ENCODE results near the gene RAET1G.

RAET1G gene

DNA sequence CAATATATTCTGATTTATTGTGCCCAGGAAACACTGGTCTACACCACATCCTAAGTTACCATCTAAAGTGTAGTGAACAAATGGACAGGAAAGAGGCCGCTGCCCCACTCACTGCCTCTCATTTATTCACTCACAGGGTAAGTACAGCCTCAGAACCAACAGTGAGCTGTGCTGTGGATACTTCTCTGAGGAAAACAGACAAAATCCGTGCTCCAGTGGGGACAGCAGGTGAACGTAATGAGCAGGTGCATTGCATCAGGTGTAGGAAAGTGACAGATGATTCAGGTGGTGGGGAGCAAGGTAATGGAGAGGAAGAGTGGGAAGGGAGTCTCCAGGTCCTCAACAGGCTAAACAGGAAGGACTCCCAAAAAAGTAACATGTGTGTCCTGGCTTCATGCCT lies 10.5 kb upstream of the RAET1G start:
- H3K9me3 ChIP-seq (ENCODE audit: insufficient read depth, low read depth, low read length): peaks cover 2% of the 10 kb centered on the region

GRCh38 chr6:149933036-149933435 lies 10.1 kb upstream of the RAET1G start:
- H3K18ac ChIP-seq (ENCODE audit: low read length): no peak overlapping the region
- no peak overlapping the region for H3K4ac ChIP-seq (ENCODE audit: low read depth, low read length)
- H3K9ac ChIP-seq (ENCODE audit: low read length): no peak overlapping the region
- H4K91ac ChIP-seq (ENCODE audit: low read depth, low read length): no peak overlapping the region
- no peak overlapping the region for H3K14ac ChIP-seq (ENCODE audit: low read length)
- H2BK12ac ChIP-seq (ENCODE audit: low read length): no peak overlapping the region
- peaks cover 12% of the 10 kb centered on the region for H3K27me3 ChIP-seq (ENCODE audit: insufficient read depth, low read length)
- H3K27ac ChIP-seq (ENCODE audit: low read depth, low read length): no peak overlapping the region
- WGBS (ENCODE audit: extremely low coverage, insufficient coverage, insufficient read length): no CpG with 5 or more reads among the region's 5 CpGs
- H3K79me1 ChIP-seq (ENCODE audit: low read length): no peaks in the 10 kb centered on the region
- no peaks in the 10 kb centered on the region for H3K79me2 ChIP-seq (ENCODE audit: control insufficient read depth, insufficient read depth, low read length, poor library complexity)
- H2BK5ac ChIP-seq (ENCODE audit: low read depth, low read length, poor library complexity): no peak overlapping the region
- no peak for DNase-seq
- H4K12ac ChIP-seq (ENCODE audit: low read depth, low read length): no peak overlapping the region
- H2AFZ ChIP-seq (ENCODE audit: insufficient read depth, low read length, poor library complexity): no peak overlapping the region
- no peaks in the 10 kb centered on the region for H3K36me3 ChIP-seq (ENCODE audit: control insufficient read depth in 1 of 2, insufficient read depth in 2 of 2, low read length in 2 of 2)
- H2BK120ac ChIP-seq (ENCODE audit: insufficient read depth, low read length, poor library complexity): no peak overlapping the region
- no peaks in the 10 kb centered on the region for H3K4me1 ChIP-seq (ENCODE audit: control insufficient read depth in 1 of 2, insufficient read depth in 2 of 2, low read length in 2 of 2)
- H3K4me3 ChIP-seq (ENCODE audit: low read depth, low read length): no peak overlapping the region
- no peak overlapping the region for H4K8ac ChIP-seq (ENCODE audit: low read depth, low read length)
- H2AK5ac ChIP-seq (ENCODE audit: low read length): no peak overlapping the region
- no peak overlapping the region for H3K23ac ChIP-seq (ENCODE audit: low read length)
- H3K4me2 ChIP-seq (ENCODE audit: low read length): no peak overlapping the region
- peaks cover 2% of the 10 kb centered on the region for H3K9me3 ChIP-seq (ENCODE audit: insufficient read depth, low read depth, low read length)

More for the DNA sequence above, 10.5 kb upstream of the RAET1G start:
- H3K23ac ChIP-seq (ENCODE audit: low read length): no peak overlapping the region
- no peak overlapping the region for H3K9ac ChIP-seq (ENCODE audit: low read length)
- H3K27ac ChIP-seq (ENCODE audit: low read depth, low read length): no peak overlapping the region
- H2AFZ ChIP-seq (ENCODE audit: insufficient read depth, low read length, poor library complexity): no peak overlapping the region
- H3K36me3 ChIP-seq (ENCODE audit: control insufficient read depth in 1 of 2, insufficient read depth in 2 of 2, low read length in 2 of 2): no peaks in the 10 kb centered on the region
- DNase-seq: no peak
- peaks cover 15% of the 10 kb centered on the region for H3K27me3 ChIP-seq (ENCODE audit: insufficient read depth, low read length)
- H3K79me2 ChIP-seq (ENCODE audit: control insufficient read depth, insufficient read depth, low read length, poor library complexity): no peaks in the 10 kb centered on the region
- no peak overlapping the region for H4K8ac ChIP-seq (ENCODE audit: low read depth, low read length)
- H3K18ac ChIP-seq (ENCODE audit: low read length): no peak overlapping the region
- H2BK12ac ChIP-seq (ENCODE audit: low read length): no peak overlapping the region
- no peak overlapping the region for H2BK5ac ChIP-seq (ENCODE audit: low read depth, low read length, poor library complexity)
- no peaks in the 10 kb centered on the region for H3K79me1 ChIP-seq (ENCODE audit: low read length)
- no peak overlapping the region for H2AK5ac ChIP-seq (ENCODE audit: low read length)
- peaks cover 0 to 2% of the 10 kb centered on the region in 2 experiments for H3K4me1 ChIP-seq (ENCODE audit: control insufficient read depth in 1 of 2, insufficient read depth in 2 of 2, low read length in 2 of 2)
- no peak overlapping the region for H4K91ac ChIP-seq (ENCODE audit: low read depth, low read length)
- H4K12ac ChIP-seq (ENCODE audit: low read depth, low read length): no peak overlapping the region
- no peak overlapping the region for H3K4ac ChIP-seq (ENCODE audit: low read depth, low read length)
- no CpG with 5 or more reads among the region's 3 CpGs for WGBS (ENCODE audit: extremely low coverage, insufficient coverage, insufficient read length)
- no peak overlapping the region for H3K4me3 ChIP-seq (ENCODE audit: low read depth, low read length)
- no peak overlapping the region for H3K14ac ChIP-seq (ENCODE audit: low read length)
- no peak overlapping the region for H3K4me2 ChIP-seq (ENCODE audit: low read length)
- H2BK120ac ChIP-seq (ENCODE audit: insufficient read depth, low read length, poor library complexity): no peak overlapping the region

DNA sequence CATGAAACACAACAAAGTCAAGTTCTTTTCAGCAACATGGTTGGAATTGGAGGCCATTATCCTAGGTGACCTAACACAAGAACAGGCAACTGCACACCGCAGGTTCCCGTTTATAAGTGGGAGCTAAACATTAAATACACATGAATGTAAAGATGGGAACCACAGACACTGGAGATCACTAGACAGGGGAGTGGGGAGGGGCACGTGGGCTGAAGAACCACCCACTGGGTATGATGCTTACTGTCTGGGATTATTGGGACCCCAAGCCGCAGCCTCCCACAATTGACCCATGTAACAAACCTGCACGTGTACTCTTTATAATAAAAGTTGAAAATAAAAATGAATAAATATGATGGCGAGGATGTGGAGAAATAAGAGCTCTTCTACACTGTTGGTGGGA lies 8.6 kb upstream of the RAET1G start:
- Histone ChIP-seq H3K79me1 (ENCODE audit: low read length) (no peaks in the 10 kb centered on the region), H4K91ac (ENCODE audit: low read depth, low read length) (no peak overlapping the region), H3K23ac (ENCODE audit: low read length) (no peak overlapping the region), H3K4ac (ENCODE audit: low read depth, low read length) (no peak overlapping the region), H2AK5ac (ENCODE audit: low read length) (no peak overlapping the region), H3K4me1 (ENCODE audit: control insufficient read depth in 1 of 2, insufficient read depth in 2 of 2, low read length in 2 of 2) (no peaks in the 10 kb centered on the region), H4K8ac (ENCODE audit: low read depth, low read length) (no peak overlapping the region), H3K36me3 (ENCODE audit: control insufficient read depth in 1 of 2, insufficient read depth in 2 of 2, low read length in 2 of 2) (no peaks in the 10 kb centered on the region), H3K18ac (ENCODE audit: low read length) (no peak overlapping the region), H3K9me3 (ENCODE audit: insufficient read depth, low read depth, low read length) (peaks cover 2% of the 10 kb centered on the region), H3K9ac (ENCODE audit: low read length) (no peak overlapping the region), H3K27ac (ENCODE audit: low read depth, low read length) (no peak overlapping the region), H2BK120ac (ENCODE audit: insufficient read depth, low read length, poor library complexity) (no peak overlapping the region), H3K27me3 (ENCODE audit: insufficient read depth, low read length) (peaks cover 4% of the 10 kb centered on the region), H3K79me2 (ENCODE audit: control insufficient read depth, insufficient read depth, low read length, poor library complexity) (no peaks in the 10 kb centered on the region), H3K4me2 (ENCODE audit: low read length) (no peak overlapping the region), H3K4me3 (ENCODE audit: low read depth, low read length) (no peak overlapping the region), H3K14ac (ENCODE audit: low read length) (no peak overlapping the region), H2BK5ac (ENCODE audit: low read depth, low read length, poor library complexity) (no peak overlapping the region), H2BK12ac (ENCODE audit: low read length) (no peak overlapping the region), H4K12ac (ENCODE audit: low read depth, low read length) (no peak overlapping the region), H2AFZ (ENCODE audit: insufficient read depth, low read length, poor library complexity) (no peak overlapping the region)
- no peak for DNase-seq
- WGBS (ENCODE audit: extremely low coverage, insufficient coverage, insufficient read length): no CpG with 5 or more reads among the region's 6 CpGs

DNA sequence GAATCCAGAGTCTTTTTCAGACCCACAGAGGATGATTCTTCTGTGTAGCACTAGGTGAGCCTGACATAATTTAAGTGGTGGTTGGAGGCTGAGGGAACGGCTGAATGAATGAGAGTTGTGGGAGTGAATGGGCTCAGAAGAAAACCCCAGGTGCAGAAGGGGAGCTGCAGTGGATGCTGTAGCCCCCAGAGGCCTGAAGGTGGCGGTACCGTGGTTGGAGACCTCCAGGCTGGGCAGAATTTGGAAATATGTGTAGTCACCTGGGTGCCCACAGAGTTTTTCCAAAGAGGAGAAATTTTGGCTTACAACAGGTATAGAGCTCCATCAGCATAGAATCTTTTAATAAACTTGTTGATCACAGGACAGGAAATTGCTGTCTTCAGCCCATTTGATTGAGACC lies 6.5 kb upstream of the RAET1G start:
- H3K14ac ChIP-seq (ENCODE audit: low read length): no peak overlapping the region
- H3K23ac ChIP-seq (ENCODE audit: low read length): no peak overlapping the region
- no peak overlapping the region for H3K27ac ChIP-seq (ENCODE audit: low read depth, low read length)
- no peak overlapping the region for H2AFZ ChIP-seq (ENCODE audit: insufficient read depth, low read length, poor library complexity)
- H3K4me3 ChIP-seq (ENCODE audit: low read depth, low read length): no peak overlapping the region
- H3K18ac ChIP-seq (ENCODE audit: low read length): no peak overlapping the region
- no CpG with 5 or more reads among the region's 3 CpGs for WGBS (ENCODE audit: extremely low coverage, insufficient coverage, insufficient read length)
- no peak overlapping the region for H3K4me2 ChIP-seq (ENCODE audit: low read length)
- no peak overlapping the region for H2AK5ac ChIP-seq (ENCODE audit: low read length)
- peaks cover 12% of the 10 kb centered on the region for H3K27me3 ChIP-seq (ENCODE audit: insufficient read depth, low read length)
- H4K8ac ChIP-seq (ENCODE audit: low read depth, low read length): no peak overlapping the region
- no peak overlapping the region for H2BK120ac ChIP-seq (ENCODE audit: insufficient read depth, low read length, poor library complexity)
- peaks cover 4% of the 10 kb centered on the region for H3K79me2 ChIP-seq (ENCODE audit: control insufficient read depth, insufficient read depth, low read length, poor library complexity)
- no peak for DNase-seq
- H3K4ac ChIP-seq (ENCODE audit: low read depth, low read length): no peak overlapping the region
- no peak overlapping the region for H2BK12ac ChIP-seq (ENCODE audit: low read length)
- no peak overlapping the region for H4K12ac ChIP-seq (ENCODE audit: low read depth, low read length)
- no peak overlapping the region for H3K9ac ChIP-seq (ENCODE audit: low read length)
- no peaks in the 10 kb centered on the region for H3K36me3 ChIP-seq (ENCODE audit: control insufficient read depth in 1 of 2, insufficient read depth in 2 of 2, low read length in 2 of 2)
- no peaks in the 10 kb centered on the region for H3K79me1 ChIP-seq (ENCODE audit: low read length)
- H3K9me3 ChIP-seq (ENCODE audit: insufficient read depth, low read depth, low read length): peaks cover 3% of the 10 kb centered on the region
- H4K91ac ChIP-seq (ENCODE audit: low read depth, low read length): no peak overlapping the region
- no peak overlapping the region for H2BK5ac ChIP-seq (ENCODE audit: low read depth, low read length, poor library complexity)
- H3K4me1 ChIP-seq (ENCODE audit: control insufficient read depth in 1 of 2, insufficient read depth in 2 of 2, low read length in 2 of 2): peaks cover 0 to 6% of the 10 kb centered on the region in 2 experiments
